PC-9 (cell line): Measurements from ENCODE around the gene HS6ST1.

Experiments used
- EZH2 ChIP-seq: fragments of 200-600 bp; sonication (generic); IDR thresholded peaks from 2 replicates; pipeline ENCODE4 v1.8.0; 2017; ENCODE audit warnings: antibody characterized with exemption, low read depth
- TF ChIP-seq, protein P1 (sequence below): fragments of 200-600 bp; sonication (generic); conservative IDR thresholded peaks from 2 replicates; pipeline ENCODE4 v1.6.1; 2017; ENCODE audit warnings: mixed run types, antibody characterized with exemption, mild to moderate bottlenecking, moderate library complexity

GRCh38 chr2:128280158-128280871, 38.4 kb downstream of the HS6ST1 start:
- TF ChIP-seq, protein P1, sequence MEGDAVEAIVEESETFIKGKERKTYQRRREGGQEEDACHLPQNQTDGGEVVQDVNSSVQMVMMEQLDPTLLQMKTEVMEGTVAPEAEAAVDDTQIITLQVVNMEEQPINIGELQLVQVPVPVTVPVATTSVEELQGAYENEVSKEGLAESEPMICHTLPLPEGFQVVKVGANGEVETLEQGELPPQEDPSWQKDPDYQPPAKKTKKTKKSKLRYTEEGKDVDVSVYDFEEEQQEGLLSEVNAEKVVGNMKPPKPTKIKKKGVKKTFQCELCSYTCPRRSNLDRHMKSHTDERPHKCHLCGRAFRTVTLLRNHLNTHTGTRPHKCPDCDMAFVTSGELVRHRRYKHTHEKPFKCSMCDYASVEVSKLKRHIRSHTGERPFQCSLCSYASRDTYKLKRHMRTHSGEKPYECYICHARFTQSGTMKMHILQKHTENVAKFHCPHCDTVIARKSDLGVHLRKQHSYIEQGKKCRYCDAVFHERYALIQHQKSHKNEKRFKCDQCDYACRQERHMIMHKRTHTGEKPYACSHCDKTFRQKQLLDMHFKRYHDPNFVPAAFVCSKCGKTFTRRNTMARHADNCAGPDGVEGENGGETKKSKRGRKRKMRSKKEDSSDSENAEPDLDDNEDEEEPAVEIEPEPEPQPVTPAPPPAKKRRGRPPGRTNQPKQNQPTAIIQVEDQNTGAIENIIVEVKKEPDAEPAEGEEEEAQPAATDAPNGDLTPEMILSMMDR = no peak
- TF ChIP-seq EZH2 = no peak
